Tibial nerve (tissue), 3 donors: ENCODE data around the gene HLCS.

Source experiments
- CTCF ChIP-seq, 5 experiments: fragments of 200-600 bp in 3 of 5; fragments of 450-650 bp in 2 of 5; sonication (generic) in 3 of 5; IDR thresholded peaks; one replicate each; pipeline ENCODE4 v1.5.1; 2016 to 2019; ENCODE audit warnings: antibody characterized with exemption in 5 of 5, mild to moderate bottlenecking in 3 of 5, moderate library complexity in 2 of 5
- POLR2A ChIP-seq, 2 donors: fragments of 450-650 bp; IDR thresholded peaks; one replicate each; pipeline ENCODE4 v1.6.1; 2017; ENCODE audit warnings: antibody characterized with exemption in 2 of 2, mild to moderate bottlenecking in 2 of 2, moderate library complexity in 2 of 2

DNA sequence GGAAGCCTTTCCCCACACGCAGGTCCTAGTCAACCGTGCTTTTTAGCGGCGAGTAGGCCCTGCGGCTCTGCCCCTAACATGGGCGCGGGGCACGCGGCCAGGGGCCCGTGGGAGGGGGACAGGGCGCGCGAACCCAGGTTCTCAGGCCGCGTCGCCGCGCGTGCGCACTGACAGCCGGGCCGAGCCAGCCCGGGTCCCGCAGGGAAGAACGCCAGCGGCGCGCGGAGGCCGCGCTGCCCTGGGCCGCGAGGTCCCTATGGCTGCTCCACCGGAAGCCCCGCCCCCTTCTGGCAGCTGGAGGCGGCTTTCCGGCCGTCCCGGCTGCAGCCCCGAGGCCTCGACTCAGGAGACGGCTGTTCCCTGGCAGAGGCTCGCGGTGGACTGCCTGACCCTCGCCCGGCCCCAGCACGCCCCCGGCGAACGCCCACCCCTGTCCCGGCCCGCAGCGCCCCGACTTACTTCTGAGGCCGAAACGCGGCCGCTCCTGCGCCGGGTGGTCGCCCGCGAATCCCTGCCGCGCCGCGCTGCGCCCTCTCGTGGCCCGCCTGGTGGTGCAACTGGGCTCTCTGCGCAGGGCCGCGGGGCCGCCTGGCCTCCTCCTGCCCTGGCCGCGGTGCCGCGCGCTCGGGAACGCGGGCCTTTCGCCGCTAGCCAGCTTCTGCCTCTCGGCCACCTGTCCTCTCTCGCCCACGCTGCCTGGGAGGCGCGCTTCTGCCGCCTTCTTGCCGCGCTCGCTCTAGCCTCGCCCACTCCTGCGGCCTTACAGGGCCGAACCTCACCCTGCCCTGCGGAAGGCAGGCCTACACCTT, 23.4 kb upstream of the HLCS start:
- peak; percentile 83 to 99 (median 96) for TF ChIP-seq CTCF (IDR thresholded peaks at IDR 0.05)
- TF ChIP-seq POLR2A (IDR thresholded peaks at IDR 0.05): no peak
